Stimulated activated naive CD4-positive, alpha-beta T cell (primary cell): Measurements from ENCODE around the gene MAST4.

ENCODE experiments used
- DNase-seq, 6 experiments: peaks; one replicate each; lab custom pipeline; 2025; lab: John Stamatoyannopoulos, UW

MAST4 gene

DNA sequence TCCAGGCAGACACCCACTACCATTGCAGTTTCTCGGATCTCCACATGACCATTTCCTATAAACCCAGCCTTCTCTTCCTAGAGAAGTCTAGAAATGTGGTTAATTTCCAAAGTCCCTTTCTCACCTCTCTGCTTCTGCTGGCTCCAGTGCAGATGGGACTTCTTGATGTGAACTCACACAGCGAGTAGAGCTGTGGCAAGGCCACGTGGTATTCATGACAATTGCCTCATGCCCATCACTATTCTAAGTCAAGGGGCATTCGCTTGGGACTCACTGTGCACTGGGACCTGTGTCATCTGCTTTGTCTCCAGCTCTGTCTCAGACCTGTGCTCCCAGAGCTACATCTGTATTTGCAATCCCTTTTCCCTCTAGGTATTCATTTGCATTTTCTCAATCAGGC lies 594.2 kb downstream of the MAST4 start:
- DNase-seq, result no peak

DNA sequence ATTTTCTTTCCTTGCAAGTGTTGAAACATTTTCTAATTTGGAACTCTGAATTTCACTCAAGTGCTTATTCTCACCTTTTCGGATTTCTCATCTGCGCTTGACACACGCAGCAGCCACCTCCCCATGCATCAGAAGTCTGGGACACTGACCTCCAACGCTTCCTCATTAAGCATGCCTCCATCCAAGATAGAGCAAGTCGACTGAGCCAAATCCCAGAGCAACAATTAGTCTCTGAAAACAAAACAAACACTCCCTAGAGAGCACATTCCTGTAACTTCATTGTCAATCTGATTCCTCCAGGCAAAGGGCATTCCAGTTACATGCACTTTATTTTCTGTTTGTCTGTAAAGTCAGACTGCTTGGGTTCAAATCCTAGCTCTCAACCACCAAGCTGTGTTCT lies 594.7 kb downstream of the MAST4 start:
- no peak for DNase-seq

DNA sequence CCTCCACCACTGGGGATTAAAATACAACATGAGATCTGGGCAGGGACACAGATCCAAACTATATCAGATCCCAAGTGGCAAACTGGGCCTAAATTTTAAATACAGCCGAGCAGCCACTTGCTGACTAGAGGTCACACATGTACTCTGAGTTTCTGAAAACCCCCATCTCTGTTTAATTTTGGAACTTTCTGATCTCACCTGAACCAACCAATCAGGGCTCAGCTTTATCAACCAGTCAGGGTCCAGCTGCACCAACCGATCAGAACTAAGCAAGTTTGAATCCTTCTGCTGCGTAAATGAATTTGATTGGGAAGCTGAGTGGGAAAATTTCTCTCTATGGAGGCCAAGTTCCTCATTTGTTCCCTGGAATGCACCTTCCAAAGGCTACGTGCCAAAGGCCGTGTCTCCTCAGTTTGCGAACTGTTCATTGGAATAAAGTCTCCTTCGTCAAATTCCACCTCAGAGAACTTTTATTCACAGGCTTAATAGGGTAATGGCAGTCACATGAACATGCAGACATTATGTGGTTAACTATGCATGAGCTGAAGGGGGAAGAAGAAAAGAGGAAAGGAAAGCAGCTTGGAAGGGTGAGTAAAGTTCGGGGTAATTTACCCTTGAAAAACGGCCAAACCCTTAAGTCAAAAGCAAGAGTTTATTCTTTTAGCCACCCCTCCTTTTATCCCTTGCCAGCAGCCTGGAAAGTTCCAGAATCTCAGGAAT lies 596.7 kb downstream of the MAST4 start:
- DNase-seq, result no peak

DNA sequence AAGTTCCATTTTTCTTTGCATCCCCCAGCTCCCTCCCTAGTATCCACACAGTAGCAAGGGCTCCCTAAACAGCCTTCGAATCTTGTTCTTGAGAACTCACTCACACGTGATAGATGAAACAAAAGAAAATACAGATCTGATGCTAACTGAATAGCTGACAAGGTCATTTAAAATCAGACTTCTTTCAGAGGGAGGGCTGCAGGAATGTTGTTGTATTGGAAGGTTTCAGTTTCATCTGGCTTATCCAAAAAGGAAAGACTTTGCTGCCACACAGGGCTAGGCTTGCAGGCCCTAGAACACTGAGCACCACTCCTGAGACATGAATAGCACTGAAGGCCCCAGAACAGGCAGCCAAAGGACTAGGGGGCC lies 597.2 kb downstream of the MAST4 start:
- DNase-seq, result no peak

DNA sequence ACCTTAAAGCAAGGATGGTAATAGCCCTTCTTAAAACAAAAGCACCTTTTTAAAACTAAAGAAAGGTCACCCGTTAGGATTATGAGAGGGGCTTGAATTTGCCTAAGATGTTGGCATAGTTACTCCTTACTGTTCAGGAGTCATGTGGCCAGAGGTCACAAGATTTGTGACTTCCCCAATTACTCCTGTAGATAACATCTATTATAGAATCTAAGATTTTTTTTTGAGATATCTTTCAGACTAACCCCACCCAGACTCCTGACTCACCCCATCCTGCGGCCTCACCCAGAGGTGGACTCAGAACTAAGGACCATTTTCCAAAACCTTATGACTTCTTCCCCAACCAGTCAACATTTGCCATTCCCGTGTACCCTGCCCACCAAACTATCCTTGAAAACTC lies 598.0 kb downstream of the MAST4 start:
- no peak for DNase-seq

DNA sequence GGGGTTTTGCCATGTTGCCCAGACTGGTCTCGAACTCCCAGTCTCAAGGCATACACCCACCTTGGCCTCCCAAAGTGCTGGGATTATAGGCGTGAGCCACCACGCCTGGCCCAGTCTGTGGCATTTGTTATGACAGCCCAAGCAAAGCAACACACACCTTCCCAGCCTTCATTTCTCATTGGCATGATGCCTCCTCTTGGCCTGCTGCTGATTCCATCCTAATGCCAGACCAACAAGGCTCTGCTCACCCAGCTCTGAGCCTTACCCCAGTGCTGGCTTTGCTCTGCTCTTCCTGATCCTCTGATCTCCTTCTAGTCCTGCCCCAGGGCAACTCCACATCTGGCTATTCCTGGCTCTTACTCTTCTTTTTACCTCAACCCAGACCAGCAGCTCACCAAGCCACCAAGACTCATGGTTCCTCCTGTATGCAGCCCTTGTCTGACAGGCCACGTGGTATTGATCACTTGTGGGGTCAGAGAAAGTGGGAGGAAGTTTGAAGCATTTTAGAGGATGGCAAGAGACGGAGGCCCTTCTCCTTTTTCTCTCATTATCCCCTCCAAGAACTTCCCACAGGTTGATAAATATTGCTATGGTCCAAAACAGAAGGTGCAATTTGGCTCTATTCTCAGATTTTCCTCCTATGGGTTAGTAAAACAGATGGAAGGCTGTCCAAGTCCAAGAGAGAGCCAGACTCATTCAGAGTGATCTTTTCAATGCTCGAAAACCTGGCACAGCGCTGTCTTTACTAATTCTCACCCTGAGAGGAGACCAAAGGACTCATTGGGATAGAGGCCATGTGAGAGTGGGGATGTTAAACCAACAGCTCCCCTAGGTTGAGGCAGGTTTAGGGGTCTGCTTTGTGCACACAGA lies 599.4 kb downstream of the MAST4 start:
- no peak for DNase-seq

DNA sequence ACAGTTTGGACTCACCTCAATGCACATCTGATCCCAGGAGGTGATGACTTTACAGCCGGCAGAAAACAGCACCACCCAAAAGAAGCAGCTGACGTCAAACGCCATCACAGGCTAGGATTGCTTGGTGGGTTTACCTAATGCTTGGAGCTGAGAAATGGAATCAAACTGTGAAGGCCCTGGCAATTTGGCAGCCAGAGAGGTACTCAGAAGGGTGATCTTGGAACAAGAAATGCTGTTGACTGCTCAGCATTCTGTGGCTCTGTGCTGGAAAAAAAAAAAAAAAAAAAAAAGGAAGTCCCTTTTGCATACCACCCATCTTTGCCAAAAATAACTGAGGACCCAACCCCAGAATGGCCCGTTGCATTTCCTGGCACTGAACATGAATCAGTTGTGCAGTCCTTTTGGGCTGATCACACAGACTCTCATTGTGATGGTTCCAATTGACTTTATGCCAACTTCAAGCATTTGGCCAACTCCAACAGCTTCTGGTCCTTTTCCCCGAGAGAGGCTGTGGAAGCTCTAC lies 600.4 kb downstream of the MAST4 start, which contains the start of gene CD180:
TSS of gene CD180 (minus strand) at position 263 of the 523 bp plus-strand sequence. CDS start at position 105, 158 bp downstream.
- DNase-seq, result no peak

DNA sequence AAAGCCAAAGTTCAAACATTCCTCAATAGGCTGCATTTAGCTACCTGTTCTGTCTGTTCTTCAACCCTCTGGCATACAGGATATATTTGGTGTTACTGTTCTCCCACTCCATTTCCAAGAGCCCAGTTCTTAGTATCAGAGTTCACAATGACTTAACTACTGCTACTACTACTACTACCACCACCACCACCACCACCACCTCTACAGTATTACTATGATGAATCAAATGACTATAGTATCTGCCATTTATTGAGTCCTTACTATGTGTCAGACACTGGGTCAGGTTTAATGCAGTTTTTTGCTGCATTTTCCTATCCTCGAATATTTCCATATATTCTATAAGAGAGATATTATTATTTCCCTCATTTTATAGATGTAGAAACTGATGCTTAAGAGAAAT lies 601.3 kb downstream of the MAST4 start:
- no peak for DNase-seq

DNA sequence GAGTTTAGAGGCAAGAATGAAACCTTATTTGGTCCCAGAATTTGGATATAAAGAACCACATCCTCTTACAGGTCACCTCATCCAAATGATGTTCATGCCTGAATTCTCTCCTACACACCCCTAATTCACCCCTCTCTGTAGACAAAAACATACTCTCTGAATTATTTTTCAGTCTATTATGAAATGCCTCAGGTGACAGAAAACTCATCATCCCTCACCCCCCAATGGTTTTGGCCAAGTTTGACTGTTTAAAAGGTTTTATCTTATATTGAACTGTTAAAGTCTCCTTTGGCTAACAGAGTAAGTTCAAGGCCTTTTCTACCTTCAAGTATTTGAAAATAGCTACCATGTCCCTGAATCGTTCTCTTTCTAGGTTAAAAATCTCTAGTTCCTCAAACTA lies 602.7 kb downstream of the MAST4 start:
- no peak for DNase-seq

DNA sequence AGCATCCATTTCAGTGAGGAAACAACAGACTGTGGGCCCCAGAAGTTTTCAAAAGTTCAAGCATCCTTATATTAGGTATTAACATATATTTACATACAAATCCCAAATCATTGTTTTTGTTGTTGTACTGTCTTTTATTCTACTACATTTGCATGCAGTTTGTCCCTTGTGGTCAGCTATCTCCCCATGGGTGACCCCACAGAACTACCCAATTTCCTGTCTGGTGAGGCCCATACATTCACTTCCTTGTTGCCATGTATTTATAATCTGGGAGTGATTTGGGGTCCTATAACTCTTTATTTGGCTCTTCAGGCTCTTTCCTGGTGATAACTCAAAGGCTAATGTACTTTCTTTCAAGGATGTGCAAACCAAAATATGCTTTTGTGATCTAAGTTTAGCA lies 603.7 kb downstream of the MAST4 start:
- no peak for DNase-seq

DNA sequence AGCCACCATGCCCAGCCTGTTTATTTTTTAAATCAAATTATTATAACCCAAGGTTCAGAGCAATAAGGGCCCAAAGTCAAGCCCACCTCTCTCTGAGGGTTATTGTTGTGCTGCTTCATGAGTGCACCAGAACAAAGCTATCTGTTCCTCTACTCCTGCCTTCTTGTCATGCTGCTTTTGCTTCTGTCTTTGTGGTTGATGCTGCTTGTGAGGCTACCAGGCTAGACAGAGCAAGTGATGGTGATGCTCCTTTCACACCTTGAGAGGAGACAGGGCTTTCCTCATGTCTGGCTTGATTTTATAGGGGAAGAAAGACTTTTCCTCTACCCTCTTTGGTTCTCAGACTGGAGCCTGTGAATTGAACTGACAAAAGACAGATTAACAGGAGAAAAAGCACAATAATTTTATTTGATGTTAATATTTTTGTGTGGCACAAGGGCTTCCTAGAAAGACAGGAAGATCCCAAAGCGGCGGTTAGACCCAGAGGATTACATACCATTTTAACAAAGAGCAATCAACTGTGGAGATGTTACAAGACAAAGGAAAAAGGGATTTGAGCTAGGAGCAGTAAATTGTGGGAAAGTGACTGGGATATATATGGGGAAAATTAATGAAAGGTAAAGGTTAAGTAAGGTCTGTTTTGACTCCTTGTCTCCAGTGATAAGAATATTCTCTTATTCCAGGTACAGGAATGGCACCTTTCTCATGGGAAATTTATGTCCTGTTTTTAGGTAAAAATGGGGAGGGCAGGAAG lies 604.8 kb downstream of the MAST4 start:
- DNase-seq, result no peak

DNA sequence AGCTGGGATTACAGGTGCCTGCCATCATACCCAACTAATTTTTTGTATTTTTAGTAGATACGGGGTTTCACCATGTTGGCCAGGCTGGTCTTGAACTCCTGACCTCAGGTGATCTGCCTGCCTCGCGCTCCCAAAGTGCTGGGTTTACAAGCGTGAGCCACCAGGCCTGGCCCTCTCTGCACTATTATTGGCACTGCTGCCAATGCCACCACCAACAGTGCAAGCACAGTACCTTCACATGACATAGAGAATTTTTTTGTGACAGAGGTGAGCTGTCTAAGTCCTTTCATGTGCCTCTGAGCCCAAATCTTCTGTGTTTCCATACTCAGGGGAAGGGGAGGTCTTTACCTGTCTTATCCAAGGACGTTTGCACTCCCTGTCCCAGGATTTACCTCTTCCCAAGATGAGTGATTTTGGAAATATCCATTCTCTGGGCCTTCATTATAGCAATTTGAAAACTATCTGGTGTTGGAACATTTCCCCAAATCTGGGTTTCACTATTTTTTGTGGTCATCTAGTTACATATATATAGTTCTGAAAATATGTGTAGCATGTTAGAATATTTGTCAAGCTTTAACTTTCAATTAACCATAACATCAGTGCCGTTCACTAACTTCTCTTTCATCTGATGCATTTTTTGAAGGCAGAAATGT lies 605.8 kb downstream of the MAST4 start:
- DNase-seq, result no peak

DNA sequence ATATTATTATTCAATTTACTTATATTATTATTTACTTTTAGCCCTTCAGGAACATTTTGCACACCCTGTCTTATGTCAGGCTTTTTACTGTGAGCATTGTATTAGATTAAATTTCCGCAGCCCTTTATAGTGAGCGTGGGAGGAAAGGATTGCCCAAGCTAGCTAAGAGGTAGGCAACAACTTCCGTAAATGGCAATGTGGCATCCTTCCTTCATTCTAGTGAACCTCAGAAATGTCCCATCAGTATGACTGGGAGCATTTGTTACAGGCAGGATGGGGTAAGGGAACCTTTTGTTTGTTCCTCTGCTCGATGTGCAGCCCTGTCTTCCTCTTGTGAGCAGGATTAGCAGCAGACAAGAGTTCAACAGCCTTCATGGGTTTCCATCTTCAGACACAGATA lies 606.6 kb downstream of the MAST4 start:
- DNase-seq, result peak in 2 of 6 experiments; percentile 12 to 14

DNA sequence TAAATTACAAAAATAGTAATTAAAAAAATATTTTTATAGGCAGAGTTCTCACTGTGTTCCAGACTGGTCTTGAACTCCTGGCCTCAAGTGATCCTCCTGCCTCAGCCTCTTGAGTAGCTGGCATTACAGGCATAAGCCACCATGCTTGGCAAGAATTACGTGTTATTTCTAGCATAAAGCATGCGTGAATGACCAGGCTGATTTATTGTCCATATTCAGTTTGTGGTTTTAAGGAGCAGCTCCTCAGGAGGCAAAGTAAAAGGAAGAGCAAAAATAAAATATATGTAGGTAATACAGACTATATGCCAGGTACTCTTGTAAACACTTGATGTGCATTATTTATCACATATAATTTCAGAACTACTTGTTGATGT lies 607.5 kb downstream of the MAST4 start:
- DNase-seq, result no peak

DNA sequence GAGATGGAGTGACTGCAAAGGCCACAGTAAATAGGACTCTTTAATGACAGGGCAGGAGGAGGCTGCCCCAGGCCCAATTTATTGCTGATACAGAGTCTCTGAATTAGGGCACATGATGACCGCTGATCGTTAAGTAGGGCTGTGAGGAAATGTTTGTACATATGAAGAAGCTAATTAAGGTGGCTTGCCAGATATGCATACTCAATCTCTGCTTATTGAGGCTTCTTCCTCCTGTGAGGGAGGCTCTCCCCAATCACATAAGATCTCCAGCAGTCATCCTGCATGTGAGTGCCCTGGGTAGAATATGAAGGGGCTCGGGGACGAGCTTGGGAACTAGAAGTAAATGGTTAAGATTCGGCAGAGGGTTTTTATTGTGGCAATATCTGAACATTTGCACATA lies 608.6 kb downstream of the MAST4 start:
- DNase-seq, result no peak

DNA sequence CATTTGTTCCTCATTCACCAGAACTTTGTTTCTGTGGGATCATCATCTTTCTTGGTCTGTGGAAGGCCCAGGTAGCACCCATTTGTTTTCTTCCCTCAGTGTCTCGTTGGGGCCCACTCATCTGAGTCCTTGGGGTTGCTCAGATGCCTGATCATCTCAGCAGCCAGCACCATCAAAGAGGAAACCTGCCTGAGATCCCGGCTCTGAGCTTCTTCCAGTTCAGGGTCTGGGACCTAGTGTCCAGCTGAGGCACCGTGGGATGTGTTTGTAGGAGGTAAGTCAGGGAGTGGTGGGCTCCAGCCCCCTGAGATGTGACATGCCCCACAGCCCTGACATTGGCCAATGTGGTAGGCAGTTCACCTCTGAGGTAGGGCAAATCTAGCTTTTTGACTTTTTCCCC lies 609.8 kb downstream of the MAST4 start:
- DNase-seq, result no peak

DNA sequence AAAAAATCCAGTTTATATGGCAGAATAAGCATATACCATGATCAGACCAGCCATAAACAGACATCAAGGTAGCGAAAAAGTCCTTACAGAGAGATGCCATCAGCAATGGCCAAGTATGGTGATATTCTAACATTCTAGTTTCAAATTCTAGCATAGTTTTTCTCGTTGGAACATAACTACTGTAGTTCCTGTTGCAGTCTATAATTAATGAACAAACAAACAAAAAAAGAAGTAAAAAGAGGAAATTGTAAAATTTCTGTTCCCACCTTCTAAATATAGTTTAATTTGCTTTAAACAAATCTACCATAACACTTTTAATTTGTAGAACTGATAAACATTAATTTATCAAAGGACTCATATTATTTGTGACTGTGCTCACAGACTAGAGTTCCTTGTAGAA lies 610.3 kb downstream of the MAST4 start:
- no peak for DNase-seq

DNA sequence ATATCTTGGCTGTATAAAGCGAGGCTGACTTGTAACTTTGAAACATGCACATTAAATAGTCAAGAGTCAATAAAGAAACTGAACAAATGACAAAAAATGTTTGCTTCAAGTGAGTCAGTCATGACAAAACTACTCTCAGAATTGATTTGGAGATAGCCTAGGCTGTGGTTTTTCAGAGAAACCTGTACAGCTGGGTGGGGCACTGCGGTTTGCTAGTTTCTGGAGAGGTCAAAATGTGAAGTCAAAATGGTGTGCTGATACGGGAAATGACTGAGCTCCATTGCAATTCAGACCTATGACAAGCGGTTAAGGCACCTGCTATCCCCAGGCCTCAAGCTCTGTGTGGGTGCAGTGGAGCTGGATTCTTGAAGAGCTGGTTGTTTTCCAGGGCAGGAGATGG lies 610.7 kb downstream of the MAST4 start:
- DNase-seq, result peak; percentile 62 to 92 (median 80)

DNA sequence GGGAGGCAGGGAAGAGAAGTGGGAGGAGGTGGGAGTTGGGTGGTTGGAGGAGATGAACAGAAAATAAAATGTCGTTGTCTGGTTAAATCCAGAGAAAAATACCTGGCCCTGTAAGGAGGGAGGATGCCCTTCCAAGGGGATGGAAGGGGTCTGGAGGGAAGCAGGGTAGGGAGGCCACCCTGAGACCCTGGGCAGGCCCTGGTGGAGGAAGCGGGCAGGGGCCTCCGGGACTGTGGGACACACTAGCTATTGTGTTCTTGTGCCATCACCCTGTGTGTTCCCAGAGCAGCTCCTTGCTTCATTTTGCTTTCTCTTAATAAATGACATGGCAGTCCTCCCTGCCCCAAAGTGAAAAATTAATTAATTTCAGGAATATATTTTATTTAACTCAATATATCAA lies 612.2 kb downstream of the MAST4 start:
- no peak for DNase-seq

DNA sequence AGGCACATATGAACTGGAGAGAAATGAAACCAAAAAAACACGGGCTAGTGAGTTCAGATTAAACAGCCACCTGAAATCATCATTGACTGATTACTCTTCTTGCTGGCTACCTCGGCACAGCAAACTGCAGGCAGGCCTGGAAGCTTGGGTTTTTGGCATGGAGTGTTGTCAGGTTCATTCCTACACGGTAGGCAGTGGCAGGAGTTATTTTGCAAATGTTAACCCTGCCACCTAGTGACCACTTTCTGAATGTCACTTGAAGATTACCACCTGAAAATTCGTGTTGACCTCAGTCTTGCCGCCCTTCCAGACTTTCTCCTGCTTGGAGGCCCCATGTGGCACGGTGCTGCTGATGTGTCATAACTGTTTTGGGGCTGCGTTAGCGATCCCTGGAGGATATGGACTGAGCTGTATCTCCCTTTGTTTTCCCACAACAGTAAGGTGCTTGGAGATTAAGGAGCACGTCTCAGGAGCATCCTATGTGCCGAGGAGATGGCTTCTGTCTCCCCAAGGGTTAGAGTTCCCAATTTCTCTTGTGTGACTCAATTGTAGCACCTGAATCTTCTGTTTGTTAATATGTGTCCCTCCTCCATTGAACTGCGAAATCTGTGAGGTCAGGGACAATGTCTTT lies 613.1 kb downstream of the MAST4 start:
- DNase-seq, result peak; percentile 33 to 79 (median 44)

DNA sequence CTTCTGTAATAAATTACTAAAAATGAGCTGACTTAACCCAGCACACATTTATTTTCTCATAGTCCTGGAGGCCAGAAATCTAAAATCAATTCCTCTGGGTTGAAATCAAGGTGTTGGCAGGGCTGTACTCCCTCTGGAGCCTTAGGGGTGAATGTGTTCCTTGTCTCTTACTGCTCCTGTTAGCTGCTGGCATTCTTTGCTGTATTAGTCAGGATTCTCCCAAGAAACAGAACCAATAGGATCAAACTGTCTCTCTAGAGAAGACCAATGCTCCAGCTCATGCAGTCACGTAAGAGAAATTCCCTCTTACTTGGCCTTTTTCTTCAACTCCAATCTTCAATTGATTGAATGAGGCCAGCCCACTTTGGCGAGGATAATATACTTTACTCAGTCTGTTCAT lies 615.7 kb downstream of the MAST4 start:
- no peak for DNase-seq

DNA sequence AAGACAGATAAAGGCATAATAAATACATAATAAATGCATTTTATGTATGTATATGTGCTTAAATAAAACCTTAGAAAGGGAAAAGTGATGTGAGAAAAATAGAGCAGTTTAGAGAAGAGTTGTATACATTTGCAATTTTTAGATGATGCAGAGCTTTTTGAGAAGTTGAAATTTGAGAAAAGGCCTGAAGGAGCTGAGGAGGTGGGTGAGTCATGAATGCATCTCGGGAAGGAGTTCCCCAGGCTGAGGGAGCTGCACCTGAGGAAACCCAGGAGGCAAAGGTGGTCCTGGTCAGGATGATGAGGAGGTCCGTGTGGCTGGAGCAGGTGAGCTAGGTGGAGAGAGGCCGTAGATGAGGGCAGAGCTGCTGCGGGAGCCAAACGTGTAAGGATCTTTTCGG lies 617.8 kb downstream of the MAST4 start:
- no peak for DNase-seq
